GM13977 (cell line): Measurements from ENCODE around the gene GDF7.

Source experiments
- DNase-seq: peaks from one replicate; pipeline ENCODE4 v3.0.0; 2012; ENCODE audit warnings: low spot score
- CTCF ChIP-seq: IDR thresholded peaks from 2 replicates; pipeline ENCODE4 v1.5.1; 2012; ENCODE audit warnings: mild to moderate bottlenecking, control low read depth; ENCODE audit not compliant: insufficient read depth; ENCODE audit errors: extremely low read depth, missing control alignments
- in situ Hi-C: fragments of 300-500 bp; cut with MboI; formaldehyde crosslinking; loops from one replicate; pipeline ENCODE4 v1.12.0; 2022; ENCODE audit warnings: low sequenced_read_pairs, low pct_unique_long_range_greater_than_20kb, mixed read lengths, inconsistent platforms; ENCODE audit not compliant: unreplicated experiment

Gene GDF7

GRCh38 chr2:20624156-20624883 is 42.6 kb upstream of the GDF7 start:
- in situ Hi-C loops = no loop called here
- TF ChIP-seq CTCF = no peak
- DNase-seq = no peak

DNA sequence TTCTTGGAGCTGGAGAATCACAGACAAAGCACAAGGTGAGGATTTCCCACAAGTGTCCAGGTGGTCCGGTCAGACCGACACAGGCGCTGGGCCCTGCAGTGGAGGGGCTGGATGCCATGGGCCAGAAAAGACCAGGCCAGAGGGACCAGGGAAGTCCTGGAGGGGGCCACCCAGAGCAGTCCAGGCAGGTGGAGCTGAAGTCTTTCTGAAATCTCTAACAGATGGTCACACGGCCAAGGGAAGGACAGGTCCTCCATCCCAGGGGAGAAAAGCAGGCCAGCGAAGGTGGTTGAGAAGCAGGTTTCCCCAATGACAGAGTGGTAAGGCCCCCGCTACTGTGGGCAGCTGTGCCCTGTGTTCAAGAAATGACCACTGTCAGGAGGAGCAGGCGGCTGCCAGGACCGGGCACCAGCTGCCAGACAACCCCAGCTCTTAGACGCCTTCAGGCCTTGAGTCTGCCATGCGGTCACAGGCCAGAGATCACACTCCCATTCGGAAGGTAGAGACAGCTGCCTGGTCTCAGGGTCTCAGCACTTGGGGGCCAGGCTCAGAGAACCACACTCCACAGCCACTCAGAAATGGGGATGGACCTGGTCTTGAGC is 42.0 kb upstream of the GDF7 start:
- TF ChIP-seq CTCF = no peak
- no peak for DNase-seq
- in situ Hi-C loops = loop anchor here (25.0 kb wide), 1 partner anchor 488 kb away; no protein-coding TSS in a partner anchor

- DNase-seq = no peak
- no peak for TF ChIP-seq CTCF
- in situ Hi-C loops = loop anchor here (25.0 kb wide), 1 partner anchor 488 kb away; no protein-coding TSS in a partner anchor
Measured at GRCh38 chr2:20625491-20626391, 41.2 kb upstream of the GDF7 start.

DNA sequence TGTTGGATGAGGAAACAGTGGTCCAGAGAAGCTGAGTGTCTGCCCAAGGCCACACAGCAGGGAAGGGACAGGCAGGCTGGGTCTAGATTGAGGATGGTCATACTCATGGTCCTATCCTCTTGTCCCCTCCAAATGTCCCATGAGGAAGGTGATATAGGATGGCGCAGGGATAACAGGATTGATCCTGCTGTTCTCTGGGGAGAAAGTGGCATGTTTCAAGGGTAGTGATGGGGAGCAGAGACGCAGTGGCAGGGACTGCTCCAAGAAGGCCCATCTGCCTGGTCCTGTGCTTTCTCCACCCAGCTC is 40.6 kb upstream of the GDF7 start:
- in situ Hi-C loops = loop anchor here (25.0 kb wide), 1 partner anchor 489 kb away; no protein-coding TSS in a partner anchor
- DNase-seq = no peak
- TF ChIP-seq CTCF = no peak

GRCh38 chr2:20626698-20627513 is 40.0 kb upstream of the GDF7 start:
- no peak for DNase-seq
- no peak for TF ChIP-seq CTCF
- in situ Hi-C loops = loop anchor here (25.0 kb wide), 1 partner anchor 490 kb away; no protein-coding TSS in a partner anchor
